HPDE6-E6E7 (cell line): ENCODE results near the gene DIP2A.
A peak's percentile ranks its signal among the peaks of the same experiment; 100 is the strongest.

Experiments used
- DNase-seq: peaks from one replicate; pipeline ENCODE4 v3.0.0; 2011; ENCODE audit warnings: missing footprints; ENCODE audit errors: extremely low spot score

DIP2A gene, protein sequence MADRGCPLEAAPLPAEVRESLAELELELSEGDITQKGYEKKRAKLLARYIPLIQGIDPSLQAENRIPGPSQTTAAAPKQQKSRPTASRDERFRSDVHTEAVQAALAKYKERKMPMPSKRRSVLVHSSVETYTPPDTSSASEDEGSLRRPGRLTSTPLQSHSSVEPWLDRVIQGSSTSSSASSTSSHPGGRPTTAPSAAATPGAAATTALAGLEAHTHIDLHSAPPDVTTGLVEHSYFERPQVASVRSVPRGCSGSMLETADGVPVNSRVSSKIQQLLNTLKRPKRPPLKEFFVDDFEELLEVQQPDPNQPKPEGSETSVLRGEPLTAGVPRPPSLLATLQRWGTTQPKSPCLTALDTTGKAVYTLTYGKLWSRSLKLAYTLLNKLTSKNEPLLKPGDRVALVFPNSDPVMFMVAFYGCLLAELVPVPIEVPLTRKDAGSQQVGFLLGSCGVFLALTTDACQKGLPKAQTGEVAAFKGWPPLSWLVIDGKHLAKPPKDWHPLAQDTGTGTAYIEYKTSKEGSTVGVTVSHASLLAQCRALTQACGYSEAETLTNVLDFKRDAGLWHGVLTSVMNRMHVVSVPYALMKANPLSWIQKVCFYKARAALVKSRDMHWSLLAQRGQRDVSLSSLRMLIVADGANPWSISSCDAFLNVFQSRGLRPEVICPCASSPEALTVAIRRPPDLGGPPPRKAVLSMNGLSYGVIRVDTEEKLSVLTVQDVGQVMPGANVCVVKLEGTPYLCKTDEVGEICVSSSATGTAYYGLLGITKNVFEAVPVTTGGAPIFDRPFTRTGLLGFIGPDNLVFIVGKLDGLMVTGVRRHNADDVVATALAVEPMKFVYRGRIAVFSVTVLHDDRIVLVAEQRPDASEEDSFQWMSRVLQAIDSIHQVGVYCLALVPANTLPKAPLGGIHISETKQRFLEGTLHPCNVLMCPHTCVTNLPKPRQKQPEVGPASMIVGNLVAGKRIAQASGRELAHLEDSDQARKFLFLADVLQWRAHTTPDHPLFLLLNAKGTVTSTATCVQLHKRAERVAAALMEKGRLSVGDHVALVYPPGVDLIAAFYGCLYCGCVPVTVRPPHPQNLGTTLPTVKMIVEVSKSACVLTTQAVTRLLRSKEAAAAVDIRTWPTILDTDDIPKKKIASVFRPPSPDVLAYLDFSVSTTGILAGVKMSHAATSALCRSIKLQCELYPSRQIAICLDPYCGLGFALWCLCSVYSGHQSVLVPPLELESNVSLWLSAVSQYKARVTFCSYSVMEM (N-terminal part only)

DNA sequence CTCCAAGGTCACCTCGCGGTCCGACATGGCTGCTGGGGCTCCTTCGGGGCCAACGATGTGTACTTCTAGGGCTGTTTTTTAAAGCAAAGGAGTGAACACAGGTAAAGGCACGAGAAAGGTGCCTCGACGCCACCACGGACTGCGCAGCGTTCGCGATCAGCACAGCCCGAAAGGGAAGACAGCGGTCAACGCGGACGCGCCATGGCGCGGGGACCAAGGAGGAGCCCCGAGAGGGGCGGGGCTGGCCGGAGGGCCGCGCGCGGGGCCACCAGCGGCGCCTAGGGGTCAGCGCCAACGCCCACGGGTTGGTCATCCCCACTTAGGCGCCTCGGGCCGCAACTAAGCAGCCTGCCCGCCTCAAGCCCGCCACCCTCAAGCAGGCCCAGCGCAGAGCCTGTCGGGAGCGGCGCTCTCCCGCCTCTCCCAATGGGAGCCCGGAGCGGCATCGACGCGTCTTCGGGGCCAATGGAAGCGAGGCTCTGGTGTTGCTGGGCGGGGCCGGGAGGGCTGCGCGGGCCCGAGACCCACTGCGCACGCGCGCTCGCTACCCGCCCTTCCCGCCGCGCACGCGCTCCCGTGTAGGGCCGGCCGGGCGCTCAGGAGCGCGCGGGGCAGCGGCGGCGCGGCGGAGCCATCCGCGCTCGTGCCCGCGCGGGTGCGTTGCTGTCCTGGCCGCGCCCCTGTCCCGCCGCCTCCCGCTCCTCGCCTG lies at the start of gene DIP2A:
Gene DIP2A (plus strand): TSS at position 577 of the 709 bp plus-strand sequence. CDS start 241 bp downstream, outside the sequence.
- peak; percentile 98 for DNase-seq

DNA sequence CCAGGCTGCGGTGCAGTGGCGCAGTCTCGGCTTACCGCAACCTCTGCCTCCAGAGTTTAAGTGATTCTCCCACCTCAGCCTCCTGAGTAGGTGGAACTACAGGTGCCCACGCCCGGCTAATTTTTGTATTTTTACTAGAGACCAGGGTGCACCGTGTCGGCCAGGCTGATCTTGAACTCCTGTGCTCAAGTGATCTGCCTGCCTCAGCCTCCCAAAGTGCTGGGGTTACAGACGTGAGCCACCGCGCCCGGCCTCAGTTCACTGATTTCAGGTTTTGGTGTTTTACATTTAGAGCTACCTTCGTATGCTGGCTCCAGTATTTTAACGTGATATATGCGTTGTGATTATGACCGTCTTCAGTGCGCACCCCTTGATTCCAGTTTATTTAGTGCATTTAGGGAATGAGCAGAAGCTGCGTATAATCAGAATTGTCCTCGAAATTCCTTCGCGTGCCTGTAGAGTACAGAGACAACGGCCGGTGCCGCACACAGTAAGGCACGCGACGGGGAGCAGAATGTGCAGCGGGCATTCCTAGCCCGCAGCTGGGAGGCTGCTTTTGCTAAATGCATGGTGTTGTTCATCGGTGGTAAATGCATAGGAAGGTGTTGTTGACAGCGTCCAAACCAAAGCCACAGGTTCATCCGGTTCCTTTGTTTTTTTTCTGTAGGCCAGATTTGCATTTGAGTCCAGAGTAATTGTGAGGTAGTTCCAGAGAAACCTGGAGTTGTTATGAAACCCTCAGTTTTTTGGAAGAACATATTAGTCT lies 48.9 kb upstream of the DIP2A start:
- DNase-seq, result no peak

DNA sequence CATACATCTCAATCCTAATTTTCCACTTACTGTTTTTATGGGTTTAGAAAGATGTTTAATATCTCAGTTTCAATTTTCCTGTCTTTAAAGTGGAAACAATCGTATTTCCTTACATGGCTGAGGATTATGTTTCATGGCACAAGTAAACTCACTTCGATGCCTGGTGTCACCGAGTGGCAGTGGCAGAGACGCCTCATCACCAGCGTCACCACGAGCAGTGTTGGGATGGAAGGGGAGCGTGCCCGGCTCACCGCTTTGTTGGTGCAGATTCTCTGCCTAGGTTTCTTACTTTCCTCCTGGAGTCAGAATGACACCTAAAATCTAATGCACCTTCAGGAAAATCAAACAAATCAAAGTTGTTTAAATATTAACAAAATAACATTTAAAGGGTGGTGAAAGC lies 48.2 kb upstream of the DIP2A start:
- DNase-seq, result no peak

DNA sequence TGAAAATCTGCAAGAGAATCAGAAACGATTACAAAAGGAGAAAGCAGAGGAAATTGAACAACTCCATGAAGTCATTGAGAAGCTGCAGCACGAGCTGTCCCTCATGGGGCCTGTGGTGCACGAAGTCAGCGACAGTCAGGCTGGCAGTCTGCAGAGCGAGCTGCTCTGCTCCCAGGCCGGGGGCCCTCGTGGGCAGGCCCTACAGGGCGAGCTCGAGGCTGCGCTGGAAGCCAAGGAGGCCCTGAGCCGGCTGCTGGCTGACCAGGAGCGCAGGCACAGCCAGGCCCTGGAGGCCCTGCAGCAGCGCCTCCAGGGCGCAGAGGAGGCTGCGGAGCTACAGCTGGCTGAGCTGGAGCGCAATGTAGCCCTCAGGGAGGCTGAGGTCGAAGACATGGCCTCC lies 47.5 kb upstream of the DIP2A start:
- no peak for DNase-seq

DNA sequence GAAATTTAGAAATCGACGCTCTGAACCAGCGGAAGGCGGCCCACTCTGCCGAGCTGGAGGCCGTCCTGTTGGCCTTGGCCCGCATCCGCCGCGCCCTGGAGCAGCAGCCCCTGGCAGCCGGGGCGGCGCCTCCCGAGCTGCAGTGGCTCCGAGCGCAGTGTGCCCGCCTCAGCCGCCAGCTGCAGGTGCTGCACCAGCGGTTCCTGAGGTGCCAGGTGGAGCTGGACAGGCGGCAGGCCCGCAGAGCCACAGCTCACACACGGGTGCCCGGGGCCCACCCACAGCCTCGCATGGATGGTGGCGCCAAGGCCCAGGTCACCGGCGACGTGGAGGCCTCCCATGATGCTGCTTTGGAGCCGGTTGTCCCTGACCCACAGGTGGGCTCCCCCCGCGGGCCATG lies 47.0 kb upstream of the DIP2A start:
- no peak for DNase-seq

DNA sequence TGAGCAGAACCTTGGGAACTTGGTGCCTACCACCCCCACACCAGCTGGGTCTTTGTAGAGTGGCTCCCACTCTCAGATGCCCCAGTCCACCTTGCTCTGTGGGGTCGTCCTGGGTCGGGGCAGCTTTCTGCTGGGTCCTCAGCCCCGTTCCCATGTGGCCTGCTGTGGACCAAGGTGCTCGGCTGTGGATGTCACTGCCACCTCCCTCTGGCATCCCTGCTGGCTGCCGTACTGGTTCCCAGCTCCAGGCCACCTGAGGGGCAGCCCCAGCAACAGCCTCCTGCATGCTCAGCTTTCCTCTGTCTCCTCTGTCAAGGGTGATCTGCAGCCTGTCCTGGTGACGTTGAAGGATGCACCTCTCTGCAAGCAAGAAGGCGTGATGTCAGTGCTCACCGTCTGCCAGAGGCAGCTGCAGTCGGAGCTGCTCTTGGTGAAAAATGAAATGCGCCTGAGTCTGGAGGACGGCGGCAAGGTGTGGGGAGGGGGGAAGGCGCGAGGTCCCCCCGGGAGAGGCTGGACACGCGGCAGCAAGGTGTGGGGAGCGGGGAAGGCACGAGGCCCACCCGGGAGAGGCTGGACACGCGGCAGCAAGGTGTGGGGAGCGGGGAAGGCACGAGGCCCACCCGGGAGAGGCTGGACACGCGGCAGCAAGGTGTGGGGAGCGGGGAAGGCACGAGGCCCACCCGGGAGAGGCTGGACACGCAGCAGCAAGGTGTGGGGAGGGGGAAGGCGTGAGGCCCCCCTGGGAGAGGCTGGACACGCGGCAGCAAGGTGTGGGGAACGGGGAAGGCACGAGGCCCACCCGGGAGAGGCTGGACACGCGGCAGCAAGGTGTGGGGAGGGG lies 45.9 kb upstream of the DIP2A start:
- DNase-seq, result no peak

DNA sequence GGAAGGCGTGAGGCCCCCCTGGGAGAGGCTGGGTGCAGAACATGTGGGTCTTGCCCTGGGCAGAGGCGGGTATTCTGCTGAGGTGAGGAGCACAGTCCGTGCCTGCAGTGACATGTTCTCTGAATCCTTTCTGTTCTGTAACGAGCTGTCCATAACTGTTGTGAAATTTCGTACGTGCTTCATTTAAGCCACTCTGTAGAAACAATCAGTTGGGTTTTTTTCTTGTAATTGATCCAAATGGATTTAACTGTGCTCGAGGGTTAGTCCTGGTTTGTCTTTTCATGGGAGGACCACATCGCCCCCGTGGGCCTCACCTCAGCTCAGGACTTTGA lies 45.4 kb upstream of the DIP2A start:
- no peak for DNase-seq

DNA sequence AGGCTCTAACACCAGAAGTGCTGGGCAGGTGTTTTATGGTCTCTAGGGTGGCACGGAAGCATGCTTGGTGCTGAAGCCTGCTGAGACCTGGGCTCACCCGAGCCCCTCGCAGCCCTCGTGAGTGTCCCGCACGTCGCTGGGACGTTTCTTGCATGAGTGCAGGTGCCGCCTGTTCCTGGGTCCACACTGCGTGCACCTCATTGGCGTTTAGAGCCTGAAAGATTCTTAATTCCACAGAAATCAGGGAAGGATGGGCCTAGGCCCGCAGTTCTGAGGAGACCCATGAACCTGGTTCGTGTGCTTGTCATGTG lies 43.8 kb upstream of the DIP2A start:
- no peak for DNase-seq

DNA sequence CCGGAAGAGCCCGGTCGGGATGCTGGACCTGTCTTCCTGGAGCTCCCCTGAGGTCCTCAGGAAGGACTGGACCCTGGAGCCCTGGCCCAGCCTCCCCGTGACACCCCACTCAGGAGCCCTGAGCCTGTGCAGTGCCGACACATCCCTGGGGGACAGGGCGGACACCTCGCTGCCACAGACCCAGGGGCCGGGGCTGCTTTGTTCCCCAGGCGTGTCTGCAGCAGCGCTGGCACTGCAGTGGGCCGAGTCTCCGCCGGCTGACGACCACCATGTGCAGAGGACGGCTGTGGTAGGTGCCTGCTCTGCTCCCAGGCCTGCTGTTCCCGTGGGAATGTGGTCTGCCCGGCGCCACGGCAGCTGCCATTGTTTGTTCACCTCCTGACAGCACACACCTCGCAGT lies 42.1 kb upstream of the DIP2A start:
- no peak for DNase-seq

DNA sequence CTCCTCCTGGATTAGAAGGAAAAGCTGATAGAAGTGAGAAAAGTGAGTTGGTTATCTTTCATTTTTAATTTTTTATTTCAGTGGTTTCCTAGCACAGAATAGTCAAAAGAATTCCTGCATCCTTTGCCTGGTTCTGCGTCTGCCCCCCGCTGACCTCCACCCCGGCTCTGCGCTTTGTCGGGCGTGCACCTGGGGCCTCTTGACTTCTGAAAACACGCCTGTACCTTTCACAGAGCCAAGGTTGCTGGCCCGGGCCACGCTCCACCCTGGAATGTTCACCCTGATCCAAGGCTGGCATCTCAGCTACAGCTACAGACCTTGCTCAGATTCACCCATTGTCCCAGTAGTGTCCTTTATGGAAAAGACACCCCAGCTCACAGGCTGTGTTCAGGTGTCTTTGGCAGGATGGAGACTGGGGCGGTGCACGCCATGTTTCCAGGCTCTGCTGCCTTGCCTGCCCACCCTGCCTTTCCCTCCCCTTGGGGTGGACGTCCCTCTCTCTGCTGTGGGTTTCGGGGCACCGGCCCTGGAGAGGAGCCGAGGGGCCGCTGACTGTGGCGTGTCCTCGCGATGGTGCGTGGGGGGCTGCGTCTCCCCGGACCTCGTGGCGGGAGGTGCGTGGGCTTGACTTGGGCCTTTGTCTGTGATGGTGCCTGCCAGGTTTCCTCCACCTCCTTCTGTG lies 40.3 kb upstream of the DIP2A start:
- DNase-seq, result no peak

DNA sequence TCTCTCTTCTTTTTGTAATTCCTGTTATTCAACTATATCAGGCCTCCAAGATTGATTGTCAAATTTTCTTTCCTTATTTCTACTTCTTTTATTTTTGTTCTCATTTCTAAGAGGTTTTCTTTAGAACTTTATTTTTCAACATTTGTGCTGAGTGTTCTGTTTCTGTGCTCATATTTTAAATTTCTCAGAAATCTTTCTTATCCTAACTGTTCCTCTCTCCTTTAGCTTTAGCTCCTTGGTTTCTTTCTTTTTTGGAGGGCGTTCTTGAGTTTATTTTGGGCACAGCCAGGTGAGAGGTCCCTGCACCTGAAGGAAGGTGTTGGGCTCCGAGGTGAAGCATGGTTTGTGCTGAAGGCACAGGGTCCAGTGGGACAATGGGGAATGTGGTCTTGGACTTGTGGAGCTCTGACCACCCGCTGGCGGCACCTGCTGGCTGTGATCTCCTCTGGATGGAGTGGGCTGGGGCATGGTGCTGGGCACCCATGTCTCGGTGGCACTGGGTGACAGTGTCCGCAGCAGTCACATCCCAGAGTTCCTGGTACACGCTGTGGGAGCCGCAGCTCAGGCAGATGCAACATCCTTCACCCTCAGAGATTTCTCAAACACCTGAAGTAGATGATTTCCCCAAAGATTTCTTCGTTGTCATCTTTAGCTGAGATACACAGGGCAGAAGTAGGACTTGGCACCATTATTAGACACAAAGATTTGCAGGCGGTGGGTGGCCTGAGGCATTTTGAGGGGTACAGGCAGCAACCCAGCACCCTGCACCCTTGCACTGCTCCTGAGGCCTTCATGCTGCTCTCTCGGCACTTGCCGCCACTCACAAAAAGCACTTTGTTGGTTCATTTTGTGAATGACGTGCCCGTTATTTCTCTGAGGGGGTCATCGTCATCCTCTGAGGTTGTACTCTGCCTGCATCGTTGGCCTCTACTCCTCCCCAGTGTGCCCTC lies 38.2 kb upstream of the DIP2A start:
- DNase-seq, result no peak

DNA sequence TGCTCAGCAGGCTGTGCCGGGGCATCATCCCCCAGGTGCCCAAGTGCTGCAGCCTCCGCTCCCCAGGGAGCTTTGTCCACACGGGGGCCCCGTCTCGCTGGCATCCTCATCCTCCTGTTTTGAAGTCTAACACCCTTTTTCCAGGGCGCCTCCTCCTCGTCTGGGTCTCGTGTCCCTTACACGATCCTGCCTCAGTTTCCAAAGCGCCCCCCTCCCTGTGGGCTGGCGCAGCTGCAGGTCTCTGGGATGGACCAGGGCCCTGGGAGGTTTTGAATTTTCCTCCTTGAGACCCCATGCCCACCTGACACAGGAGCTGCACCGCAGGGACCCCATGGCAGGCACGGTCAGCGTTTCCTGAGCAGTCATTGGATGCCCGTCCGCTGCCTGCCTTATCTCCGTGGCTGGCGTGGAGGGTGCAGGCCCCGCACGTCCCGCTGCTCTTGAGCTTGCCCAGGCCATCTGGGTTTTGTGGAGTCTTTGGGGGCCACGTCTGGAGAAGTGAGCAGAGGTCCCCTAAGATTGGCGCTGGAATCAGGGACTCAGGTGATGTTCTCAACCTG lies 37.4 kb upstream of the DIP2A start:
- no peak for DNase-seq

DNA sequence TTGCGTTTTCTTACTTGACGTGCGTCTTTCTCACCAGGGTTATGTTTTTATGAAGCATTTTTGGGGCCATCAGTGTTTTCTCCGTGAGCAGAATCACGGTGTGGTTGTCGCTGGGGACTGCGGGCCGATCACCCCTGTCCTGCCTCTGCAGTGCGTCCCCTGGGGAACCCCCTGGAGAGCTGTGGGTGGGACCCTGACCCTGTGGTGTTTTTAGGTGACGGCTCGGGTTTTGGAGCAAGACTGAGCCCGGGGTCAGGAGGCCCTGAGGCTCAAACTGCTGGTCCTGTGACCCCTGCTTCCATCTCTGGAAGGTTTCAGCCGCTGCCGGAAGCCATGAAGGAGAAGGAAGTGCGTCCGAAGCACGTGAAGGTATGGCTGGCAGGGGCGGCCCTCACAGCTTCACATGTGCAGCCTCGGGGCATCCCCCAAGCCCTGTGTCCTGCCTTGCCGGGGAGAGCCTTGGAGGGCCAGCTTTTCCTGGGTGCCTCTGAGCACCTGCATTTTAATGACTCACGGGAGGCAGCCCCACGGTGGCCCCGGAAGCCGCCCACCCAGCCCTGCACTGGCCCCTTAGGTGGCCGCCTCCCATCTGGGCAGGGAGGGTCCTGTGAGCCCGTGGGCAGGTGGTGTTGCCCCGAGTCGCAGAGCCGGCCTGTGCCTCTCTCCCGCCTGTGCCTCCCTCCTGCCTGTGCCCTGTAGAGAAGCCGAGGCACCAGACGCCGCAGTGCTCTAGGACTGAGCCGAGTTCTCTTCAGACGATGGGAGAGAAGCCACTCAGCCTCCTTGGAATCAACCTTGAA lies 36.7 kb upstream of the DIP2A start:
- DNase-seq, result no peak

DNA sequence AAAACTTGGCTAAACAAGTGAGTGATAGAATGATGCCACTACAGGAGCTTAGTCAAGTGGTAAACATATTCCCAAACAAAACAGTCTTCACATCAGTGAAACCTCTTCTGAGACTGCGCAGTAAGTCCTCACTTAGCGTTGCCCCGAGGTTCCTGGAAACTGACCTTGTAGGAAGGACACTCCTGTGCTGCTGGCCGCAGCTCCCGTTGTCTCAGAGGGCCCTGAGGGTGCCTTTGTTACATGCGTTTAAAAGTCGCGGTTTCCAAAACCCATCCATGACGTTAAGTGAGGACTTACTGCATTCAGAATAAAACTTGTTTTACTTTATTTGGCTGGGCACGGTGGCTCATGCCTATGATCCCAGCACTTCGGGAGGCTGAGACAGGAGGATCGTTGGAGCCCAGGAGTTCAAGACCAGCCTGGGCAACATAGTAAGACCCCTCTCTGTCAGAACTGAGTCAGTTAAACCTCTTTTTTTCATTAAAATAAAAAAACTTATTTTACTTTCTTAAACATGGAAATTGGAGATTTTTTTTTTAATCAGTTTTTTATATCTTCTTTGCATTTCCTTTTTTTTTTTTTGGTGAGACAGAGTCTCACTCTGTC lies 36.0 kb upstream of the DIP2A start:
- no peak for DNase-seq

DNA sequence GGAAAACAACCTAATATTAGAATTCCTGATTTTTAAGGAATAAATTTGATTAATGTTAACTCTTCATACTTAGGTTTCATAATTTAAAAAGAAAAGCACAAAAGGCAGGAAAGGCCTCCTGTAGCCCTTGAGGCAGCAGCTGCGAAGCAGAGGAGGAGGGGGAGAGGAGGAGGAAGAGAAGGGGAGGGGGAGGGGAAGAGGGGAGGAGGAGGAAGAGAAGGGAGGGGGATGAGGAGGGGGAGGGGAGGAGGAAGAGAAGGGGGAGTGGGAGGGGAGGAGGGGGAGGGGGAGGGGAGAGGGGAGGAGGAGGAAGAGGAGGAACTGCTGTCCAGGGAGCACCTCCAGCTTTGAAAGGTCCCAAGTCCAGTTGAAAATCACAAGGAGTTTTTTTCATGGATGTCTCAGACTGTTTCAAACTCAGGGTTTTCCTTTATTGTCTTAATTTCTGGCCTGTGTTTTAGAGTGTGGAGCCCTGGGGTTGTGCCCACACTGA lies 35.1 kb upstream of the DIP2A start:
- DNase-seq, result no peak

DNA sequence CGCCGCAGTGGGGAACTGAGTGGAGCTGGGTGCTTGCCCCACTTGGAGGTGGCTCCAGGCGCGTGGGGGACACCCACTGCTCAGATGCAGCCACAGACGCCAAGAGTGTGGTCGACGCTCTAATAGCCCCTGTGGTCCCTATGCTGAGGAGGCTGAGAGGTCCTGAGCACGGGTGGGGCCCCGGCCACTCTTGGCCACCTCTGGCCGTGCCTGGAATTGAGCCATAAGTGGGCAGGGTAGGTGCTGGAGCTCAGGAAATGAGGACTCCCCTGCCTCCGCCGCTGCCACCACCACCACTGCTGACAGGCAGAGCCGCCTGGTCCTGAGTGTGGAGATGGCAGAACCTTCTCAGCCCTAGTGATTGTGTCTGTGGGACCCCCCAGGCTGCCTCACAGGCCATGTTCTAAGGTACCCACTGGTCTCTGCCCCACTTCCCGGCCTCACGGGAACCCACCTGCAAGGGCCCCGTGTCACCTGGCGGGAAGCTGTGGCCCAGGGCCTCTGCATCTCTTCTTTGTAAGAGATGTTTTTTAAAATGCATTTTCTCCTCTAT lies 34.6 kb upstream of the DIP2A start:
- DNase-seq, result no peak
